Prostate gland (tissue), 2 donors: Measurements from ENCODE around the gene GDF2. TPM values are rescaled to one million over a fixed set of nuclear protein-coding genes. Genes with fewer than 3 reads are reported as not detected.

Experiments
- DNase-seq: peaks from one replicate; pipeline ENCODE4 v3.0.0-alpha.2; 2019; ENCODE audit warnings: low spot score
- H3K27ac ChIP-seq, 2 donors: fragments of 200-600 bp; sonication (generic); 2 replicates each; pipeline ENCODE4 v1.5.1; 2017 to 2019
- H3K27me3 ChIP-seq: fragments of 200-600 bp; sonication (generic); replicated peaks from 2 replicates; pipeline ENCODE4 v1.5.1; 2019; ENCODE audit not compliant: insufficient read depth
- H3K36me3 ChIP-seq, 2 donors: fragments of 200-600 bp; sonication (generic); 1 replicate in 1 of 2; 2 replicates in 1 of 2; pipeline versions ENCODE4 v1.5.1 to v1.8.1; 2017 to 2019
- H3K4me1 ChIP-seq: fragments of 200-600 bp; sonication (generic); replicated peaks from 2 replicates; pipeline ENCODE4 v1.5.1; 2019
- H3K4me3 ChIP-seq, 2 donors: fragments of 200-600 bp; sonication (generic); 2 replicates each; pipeline ENCODE4 v1.5.1; 2017 to 2019
- H3K9me3 ChIP-seq: fragments of 200-600 bp; sonication (generic); 2 replicates; pipeline ENCODE4 v1.5.1; 2017
- POLR2A ChIP-seq: fragments of 450-650 bp; IDR thresholded peaks from one replicate; pipeline ENCODE4 v1.6.1; 2016; ENCODE audit warnings: antibody characterized with exemption, mild to moderate bottlenecking
- POLR2AphosphoS5 ChIP-seq: sonication (generic); formaldehyde crosslinking; IDR thresholded peaks from one replicate; pipeline ENCODE4 v1.6.1; 2017; ENCODE audit warnings: antibody characterized with exemption
- WGBS: methylation state at CpG from one replicate; pipeline ENCODE4 v1.1.5; 2018; 5-methylcytosine and 5-hydroxymethylcytosine counted together
- intact Hi-C: fragments of 100-400 bp; cut with DNase I; formaldehyde crosslinking; loops from one replicate; pipeline ENCODE4 v1.14.2; 2022
- total RNA-seq, 2 donors: library from RNA; depleted of rRNA; stranded (reverse); fragments of >200 nt; gene quantifications; one replicate each; pipeline ENCODE4 v1.1.0, GENCODE V29; 2016
- TF ChIP-seq, protein P1 (sequence below), 4 experiments: fragments of 200-600 bp in 2 of 4; fragments of 450-650 bp in 2 of 4; sonication (generic) in 2 of 4; IDR thresholded peaks; 1 replicate in 3 of 4; 2 replicates in 1 of 4; pipeline ENCODE4 v1.5.1; 2016 to 2019; ENCODE audit warnings: antibody characterized with exemption in 4 of 4, mild to moderate bottlenecking in 2 of 4, moderate library complexity in 2 of 4

GDF2 gene
- total RNA-seq, 2 donors from 2014 or later = not detected

DNA sequence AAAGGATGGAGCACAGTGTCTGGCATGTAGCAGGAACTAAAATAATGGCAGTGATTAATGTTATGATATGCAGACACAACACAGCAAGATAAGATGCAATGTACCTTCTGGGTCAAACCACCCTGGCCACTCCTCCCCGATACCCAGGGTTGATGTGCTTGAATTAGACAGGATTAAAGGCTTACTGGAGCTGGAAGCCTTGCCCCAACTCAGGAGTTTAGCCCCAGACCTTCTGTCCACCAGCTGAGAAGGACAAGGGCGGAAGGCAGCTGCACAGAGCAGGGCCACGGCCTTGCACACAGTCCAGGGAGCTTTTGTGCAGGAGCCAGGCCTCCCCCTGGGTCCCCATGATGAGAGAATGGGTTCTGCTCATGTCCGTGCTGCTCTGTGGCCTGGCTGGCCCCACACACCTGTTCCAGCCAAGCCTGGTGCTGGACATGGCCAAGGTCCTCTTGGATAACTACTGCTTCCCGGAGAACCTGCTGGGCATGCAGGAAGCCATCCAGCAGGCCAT lies 25.9 kb downstream of the GDF2 start, which contains the start of gene RBP3:
RBP3 (plus strand) TSS at position 226 of the 514 bp plus-strand sequence; CDS start at position 348, 122 bp downstream.
- intact Hi-C loops = no loop called here
- no peaks in the 10 kb centered on the region for H3K36me3 ChIP-seq
- H3K27me3 ChIP-seq = no peaks in the 10 kb centered on the region
- no peaks in the 10 kb centered on the region for H3K4me1 ChIP-seq
- TF ChIP-seq, protein P1, sequence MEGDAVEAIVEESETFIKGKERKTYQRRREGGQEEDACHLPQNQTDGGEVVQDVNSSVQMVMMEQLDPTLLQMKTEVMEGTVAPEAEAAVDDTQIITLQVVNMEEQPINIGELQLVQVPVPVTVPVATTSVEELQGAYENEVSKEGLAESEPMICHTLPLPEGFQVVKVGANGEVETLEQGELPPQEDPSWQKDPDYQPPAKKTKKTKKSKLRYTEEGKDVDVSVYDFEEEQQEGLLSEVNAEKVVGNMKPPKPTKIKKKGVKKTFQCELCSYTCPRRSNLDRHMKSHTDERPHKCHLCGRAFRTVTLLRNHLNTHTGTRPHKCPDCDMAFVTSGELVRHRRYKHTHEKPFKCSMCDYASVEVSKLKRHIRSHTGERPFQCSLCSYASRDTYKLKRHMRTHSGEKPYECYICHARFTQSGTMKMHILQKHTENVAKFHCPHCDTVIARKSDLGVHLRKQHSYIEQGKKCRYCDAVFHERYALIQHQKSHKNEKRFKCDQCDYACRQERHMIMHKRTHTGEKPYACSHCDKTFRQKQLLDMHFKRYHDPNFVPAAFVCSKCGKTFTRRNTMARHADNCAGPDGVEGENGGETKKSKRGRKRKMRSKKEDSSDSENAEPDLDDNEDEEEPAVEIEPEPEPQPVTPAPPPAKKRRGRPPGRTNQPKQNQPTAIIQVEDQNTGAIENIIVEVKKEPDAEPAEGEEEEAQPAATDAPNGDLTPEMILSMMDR (IDR thresholded peaks at IDR 0.05) = no peak
- H3K27ac ChIP-seq = no peak within 1 kb of the TSS
- H3K4me3 ChIP-seq = no peak within 1 kb of the TSS
- no peaks in the 10 kb centered on the region for H3K9me3 ChIP-seq
- no peak for DNase-seq
- WGBS = 89% methylated on average over 5 of the region's 5 CpGs

GRCh38 chr10:47348661-47349470 lies 26.6 kb downstream of the GDF2 start:
- 91% methylated on average over 33 of the region's 36 CpGs for WGBS
- intact Hi-C loops = no loop called here
- Histone ChIP-seq H3K27ac (no peak overlapping the region), H3K36me3 (no peaks in the 10 kb centered on the region), H3K4me3 (no peak overlapping the region), H3K27me3 (no peaks in the 10 kb centered on the region), H3K4me1 (no peaks in the 10 kb centered on the region), H3K9me3 (no peaks in the 10 kb centered on the region)
- no peak for DNase-seq
- no peak for TF ChIP-seq POLR2AphosphoS5
- TF ChIP-seq POLR2A = no peak
- TF ChIP-seq, protein P1 (IDR thresholded peaks at IDR 0.05) = no peak

DNA sequence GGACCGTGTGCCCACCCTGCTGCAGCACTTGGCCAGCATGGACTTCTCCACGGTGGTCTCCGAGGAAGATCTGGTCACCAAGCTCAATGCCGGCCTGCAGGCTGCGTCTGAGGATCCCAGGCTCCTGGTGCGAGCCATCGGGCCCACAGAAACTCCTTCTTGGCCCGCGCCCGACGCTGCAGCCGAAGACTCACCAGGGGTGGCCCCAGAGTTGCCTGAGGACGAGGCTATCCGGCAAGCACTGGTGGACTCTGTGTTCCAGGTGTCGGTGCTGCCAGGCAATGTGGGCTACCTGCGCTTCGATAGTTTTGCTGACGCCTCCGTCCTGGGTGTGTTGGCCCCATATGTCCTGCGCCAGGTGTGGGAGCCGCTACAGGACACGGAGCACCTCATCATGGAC lies 27.3 kb downstream of the GDF2 start:
- H3K27ac ChIP-seq = no peak overlapping the region
- intact Hi-C loops = no loop called here
- no peak for DNase-seq
- no peaks in the 10 kb centered on the region for H3K27me3 ChIP-seq
- no peaks in the 10 kb centered on the region for H3K4me1 ChIP-seq
- TF ChIP-seq, protein P1 (IDR thresholded peaks at IDR 0.05) = no peak
- TF ChIP-seq POLR2AphosphoS5 (no peak), POLR2A (no peak)
- H3K36me3 ChIP-seq = no peaks in the 10 kb centered on the region
- H3K4me3 ChIP-seq = no peak overlapping the region
- H3K9me3 ChIP-seq = no peaks in the 10 kb centered on the region
- 90% methylated on average over 9 of the region's 22 CpGs for WGBS

GRCh38 chr10:47349941-47350371 lies 27.7 kb downstream of the GDF2 start:
- H3K4me1 ChIP-seq = no peaks in the 10 kb centered on the region
- no peak for TF ChIP-seq POLR2AphosphoS5
- TF ChIP-seq, protein P1 (IDR thresholded peaks at IDR 0.05) = no peak
- no peaks in the 10 kb centered on the region for H3K9me3 ChIP-seq
- intact Hi-C loops = no loop called here
- WGBS = 92% methylated on average over 31 of the region's 31 CpGs
- H3K4me3 ChIP-seq = no peak overlapping the region
- H3K27ac ChIP-seq = no peak overlapping the region
- H3K36me3 ChIP-seq = no peaks in the 10 kb centered on the region
- DNase-seq = no peak
- no peaks in the 10 kb centered on the region for H3K27me3 ChIP-seq
